ENCODE data around the gene YIF1A.
"Not testable (repeated sequence)": the region's sequence is repeated elsewhere in the genome, so short reads cannot be mapped to it uniquely, and the experiment has no call there.

YIF1A gene

DNA sequence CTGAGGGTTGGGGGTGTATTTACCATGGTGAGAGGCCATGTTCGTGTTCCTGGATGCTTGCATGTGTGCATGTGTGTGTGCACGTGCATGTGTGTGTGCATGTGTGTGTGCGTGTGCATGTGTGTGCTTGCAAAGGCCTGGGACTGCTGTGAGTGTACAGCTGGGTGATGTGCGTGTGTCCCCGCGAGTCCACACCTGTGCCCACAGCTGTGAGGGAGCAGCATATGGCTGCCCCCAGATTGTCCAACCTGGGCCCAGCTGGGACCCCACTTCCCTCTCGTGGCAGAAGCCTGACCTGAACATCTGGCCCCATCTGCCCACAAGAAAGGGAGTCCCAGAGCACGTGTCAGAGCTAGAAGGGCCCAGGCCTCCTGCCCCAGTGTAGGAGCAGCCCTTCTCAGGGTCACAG is 36.3 kb upstream of the YIF1A start:
- DNase-seq: no peak

DNA sequence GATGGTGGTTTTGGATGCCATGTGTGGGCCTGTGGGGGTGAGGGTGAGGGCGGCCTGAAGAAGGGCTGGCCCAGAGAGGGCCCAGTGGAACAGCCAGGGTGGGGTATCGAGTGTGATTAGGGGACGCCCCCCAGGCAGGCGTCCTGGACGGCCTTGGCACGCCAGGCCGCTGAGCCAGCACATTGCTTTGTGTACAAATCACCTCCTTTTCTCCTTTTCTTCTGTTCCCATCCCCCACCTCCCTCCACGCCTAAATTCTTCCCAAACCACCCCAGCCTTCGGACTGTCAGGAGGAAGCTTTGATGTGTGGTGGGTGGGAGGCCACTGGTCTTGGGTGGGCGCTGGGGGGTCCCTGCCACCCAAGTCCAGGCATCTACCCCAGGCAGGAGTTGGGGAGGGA is 35.7 kb upstream of the YIF1A start:
- DNase-seq: no peak

GRCh38 chr11:66323684-66324083 is 34.7 kb upstream of the YIF1A start:
- DNase-seq: no peak

GRCh38 chr11:66322732-66323427 is 33.9 kb upstream of the YIF1A start:
- no peak for DNase-seq

GRCh38 chr11:66321606-66322005 is 32.7 kb upstream of the YIF1A start:
- DNase-seq: no peak

DNA sequence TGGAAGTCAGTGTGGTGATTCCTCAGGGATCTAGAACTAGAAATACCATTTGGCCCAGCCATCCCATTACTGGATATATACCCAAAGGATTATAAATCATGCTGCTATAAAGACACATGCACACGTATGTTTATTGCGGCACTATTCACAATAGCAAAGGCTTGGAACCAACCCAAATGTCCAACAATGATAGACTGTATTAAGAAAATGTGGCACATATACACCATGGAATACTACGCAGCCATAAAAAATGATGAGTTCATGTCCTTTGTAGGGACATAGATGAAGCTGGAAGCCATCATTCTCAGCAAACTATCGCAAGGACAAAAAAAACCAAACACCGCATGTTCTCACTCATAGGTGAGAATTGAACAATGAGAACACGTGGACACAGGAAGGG is 31.8 kb upstream of the YIF1A start:
- not testable (repeated sequence) for DNase-seq

- DNase-seq: not testable (repeated sequence)
Measured at GRCh38 chr11:66320289-66320688, 31.3 kb upstream of the YIF1A start.

- DNase-seq: no peak
Measured at GRCh38 chr11:66318600-66318970, 29.6 kb upstream of the YIF1A start.

DNA sequence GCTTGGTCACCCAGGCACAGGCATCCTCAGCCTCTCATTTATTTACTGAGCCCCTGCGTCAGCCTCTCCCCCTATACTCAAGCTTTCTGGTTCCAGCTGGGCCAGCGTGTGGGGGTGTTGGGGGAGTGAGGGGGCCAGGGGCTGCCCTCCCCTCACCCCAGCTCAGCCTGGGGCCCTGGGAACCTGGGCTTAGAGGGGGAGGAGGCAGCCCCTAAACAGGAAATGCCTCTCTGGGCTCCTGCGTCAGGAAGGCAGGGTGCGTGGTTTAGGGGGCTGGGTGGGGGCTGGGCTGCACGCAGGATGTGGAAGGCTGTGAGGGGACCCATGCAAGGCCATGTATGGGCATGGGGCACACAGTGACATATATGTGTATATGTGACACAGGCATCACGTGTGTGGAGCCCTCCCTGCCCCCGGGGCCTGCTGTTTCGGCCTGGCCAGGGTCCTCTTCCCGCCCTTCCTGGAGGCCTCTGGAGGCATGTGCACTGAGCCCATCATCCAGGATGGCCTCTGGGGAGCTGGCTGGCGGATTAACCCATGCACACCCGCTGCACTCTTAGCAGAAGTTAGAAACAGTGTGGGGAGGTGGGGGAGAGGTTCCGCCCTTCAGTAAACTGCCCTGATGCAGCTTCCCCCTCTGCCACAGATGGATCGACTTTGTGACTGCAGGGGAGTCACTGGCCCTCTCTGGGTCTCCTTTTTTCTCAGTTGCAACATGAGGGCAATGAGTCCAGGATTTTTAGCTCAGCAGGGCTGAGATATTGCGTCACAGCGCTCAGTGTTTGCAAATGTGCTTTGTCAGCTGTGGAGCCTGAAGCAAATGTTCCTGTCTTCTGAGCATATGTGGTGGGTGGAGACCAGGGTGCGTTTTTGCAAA is 29.0 kb upstream of the YIF1A start:
- no peak for DNase-seq

DNA sequence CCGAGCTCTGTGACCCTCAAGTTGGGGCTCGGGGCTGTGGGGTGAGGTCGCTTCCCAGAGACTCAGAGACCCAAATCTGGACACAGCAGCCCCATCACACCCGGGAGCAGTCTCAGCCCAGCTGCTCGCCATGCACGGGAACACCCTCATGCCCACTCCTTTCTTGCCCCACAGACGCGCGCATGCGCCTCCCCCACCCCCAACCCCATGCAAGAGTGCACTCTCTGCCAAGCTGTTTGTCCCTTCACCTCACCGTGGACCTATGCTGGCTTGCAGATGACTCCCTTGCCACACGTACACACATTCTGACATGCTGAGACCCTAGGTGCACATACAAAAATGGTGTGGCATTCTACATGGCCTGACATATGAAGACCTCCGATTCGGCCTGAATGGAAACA is 28.4 kb upstream of the YIF1A start:
- DNase-seq: no peak

DNA sequence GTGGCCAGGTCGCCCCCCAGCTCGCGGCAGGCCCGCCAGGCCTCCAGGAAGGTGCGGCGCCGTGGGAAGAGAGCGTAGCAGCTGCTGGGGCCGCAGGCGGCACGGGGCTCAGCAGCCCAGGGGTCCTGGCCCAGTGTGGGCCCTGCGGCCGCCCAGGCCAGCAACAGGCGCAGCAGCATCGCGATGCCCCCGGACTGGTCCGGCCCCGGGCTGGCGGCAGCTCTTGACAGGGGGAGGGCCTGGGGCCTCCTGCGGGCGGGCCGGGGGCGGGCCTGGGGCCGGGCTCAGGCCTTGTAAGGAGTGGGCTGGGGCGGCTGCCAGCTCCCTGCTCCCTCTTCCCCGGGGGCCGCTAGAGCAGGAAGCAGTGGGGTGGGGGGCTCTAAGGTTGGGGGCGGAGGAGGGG is 27.9 kb upstream of the YIF1A start, which contains the start of gene CD248:
Gene CD248 (minus strand): TSS at position 196 of the 403 bp plus-strand sequence. CDS start 17 bp downstream, at position 179.
- no peak for DNase-seq

- no peak for DNase-seq
Measured at GRCh38 chr11:66315921-66316811, 27.2 kb upstream of the YIF1A start.

GRCh38 chr11:66315498-66315885 is 26.5 kb upstream of the YIF1A start:
- no peak for DNase-seq

- no peak for DNase-seq
Measured at GRCh38 chr11:66314561-66315497, 25.9 kb upstream of the YIF1A start.

DNA sequence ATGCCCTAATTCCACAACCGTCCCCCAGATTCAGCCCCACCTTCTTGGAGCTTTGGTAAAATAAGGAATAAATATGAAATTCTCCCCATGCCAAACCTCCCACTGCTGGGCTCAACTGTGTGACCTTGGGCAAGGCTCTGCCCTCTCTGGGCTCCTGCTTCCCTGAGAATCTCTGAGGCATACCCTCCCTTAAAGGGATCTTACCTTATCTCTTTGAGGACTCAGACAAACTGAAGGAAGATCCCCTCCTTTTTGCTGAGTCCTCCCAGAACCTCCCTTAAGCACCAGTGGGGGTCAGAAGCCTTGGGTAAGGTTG is 25.2 kb upstream of the YIF1A start:
- no peak for DNase-seq

- DNase-seq: no peak
Measured at GRCh38 chr11:66313321-66314185, 24.6 kb upstream of the YIF1A start.

DNA sequence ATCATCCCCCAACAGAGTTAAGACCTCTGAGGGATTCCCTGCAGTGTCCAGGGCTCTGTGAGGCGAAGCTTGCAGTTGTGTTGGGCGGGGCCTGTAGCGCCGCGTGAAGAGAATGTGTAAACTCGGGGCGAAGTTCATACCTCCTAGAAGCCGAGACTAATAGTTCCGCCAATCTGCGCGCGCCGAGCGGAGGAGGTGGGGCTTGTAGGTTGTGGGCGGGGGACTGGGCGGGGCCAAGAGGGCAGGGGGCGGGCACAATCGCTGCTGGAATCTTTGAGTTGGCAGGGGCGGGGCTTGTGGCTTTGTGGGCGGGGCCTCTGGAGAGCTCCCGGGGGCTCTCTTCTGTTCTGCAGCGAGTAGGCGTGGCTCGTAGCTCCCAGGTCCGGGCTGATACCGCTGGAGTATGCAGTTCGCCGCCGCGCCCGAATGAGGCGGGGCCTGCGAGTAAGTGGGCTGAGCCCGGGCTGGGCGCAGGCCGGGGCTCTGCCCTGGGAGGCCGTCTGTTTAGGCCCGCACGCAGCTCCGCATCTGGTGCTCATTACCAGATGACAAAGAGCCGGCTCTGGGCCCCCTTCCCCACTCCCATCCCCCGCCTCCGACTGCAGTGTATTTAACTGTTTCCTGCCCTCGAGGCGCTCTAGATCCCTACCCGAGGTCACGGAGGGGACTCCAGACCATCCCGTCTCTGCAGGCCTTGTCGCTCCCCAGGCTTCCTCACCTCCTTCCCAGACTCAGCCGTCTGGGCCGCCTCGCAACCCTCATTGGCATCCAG is 23.8 kb upstream of the YIF1A start:
- peak; percentile 92 to 93 for DNase-seq

DNA sequence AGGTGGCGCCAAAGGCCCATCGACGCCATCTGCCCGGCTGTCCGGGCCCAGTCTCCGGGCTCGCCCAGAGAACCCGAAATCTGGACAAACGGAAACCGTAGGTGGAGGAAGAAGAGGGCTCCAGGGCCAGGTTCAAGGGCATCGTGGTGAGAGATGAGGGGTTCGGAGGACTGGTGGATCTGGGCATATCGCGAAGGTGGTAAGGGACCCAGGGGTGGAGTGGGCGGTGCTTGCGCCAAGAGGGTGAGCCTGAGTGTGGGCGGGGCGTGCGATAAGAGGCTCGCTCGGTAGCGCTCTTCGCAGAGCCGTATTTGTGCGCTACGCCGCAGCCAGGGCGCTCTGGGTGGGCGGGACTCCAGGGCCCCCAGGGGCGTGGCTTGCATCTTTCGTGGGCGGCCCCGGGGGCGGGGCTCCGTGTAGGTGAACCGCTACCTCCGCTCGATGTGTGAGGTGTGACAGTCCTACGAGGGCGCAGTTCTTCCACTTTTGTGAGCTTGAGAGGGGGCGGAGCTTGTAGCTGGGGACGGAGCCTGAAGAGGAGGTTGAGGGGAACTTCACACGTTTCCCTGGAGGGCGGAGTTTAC is 23.1 kb upstream of the YIF1A start:
- DNase-seq: peak; percentile 85 to 88

- DNase-seq: no peak
Measured at GRCh38 chr11:66311470-66311964, 22.6 kb upstream of the YIF1A start.

All from activated CD4-positive, alpha-beta T cell treated with anti-CD3 and anti-CD28 coated beads, Interleukin-2, amount 50 U/mL, for 48 hours (primary cell).